Smooth muscle cell (in vitro differentiated cells): ENCODE data around the gene PRXL2C. TPM values are rescaled to one million over a fixed set of nuclear protein-coding genes. Genes with fewer than 3 reads are reported as not detected.
"Not testable (repeated sequence)": the region's sequence is repeated elsewhere in the genome, so short reads cannot be mapped to it uniquely, and the experiment has no call there.

ENCODE experiments used
- DNase-seq: peaks from one replicate; lab custom pipeline; 2025; ENCODE audit not compliant: unreplicated experiment; lab: John Stamatoyannopoulos, UW
- H2AFZ ChIP-seq: fragments of 200-600 bp; sonication (generic); 2 replicates; pipeline ENCODE4 v1.6.0; 2016; ENCODE audit warnings: antibody characterized with exemption, low read depth, mild to moderate bottlenecking
- H3F3A ChIP-seq: fragments of 200-600 bp; sonication (generic); 2 replicates; pipeline ENCODE4 v1.6.0; 2017; ENCODE audit warnings: antibody characterized with exemption, low read depth
- H3K27ac ChIP-seq: fragments of 200-600 bp; sonication (generic); 2 replicates; pipeline ENCODE4 v1.5.1; 2016; ENCODE audit warnings: low read depth, mild to moderate bottlenecking
- H3K27me3 ChIP-seq: fragments of 200-600 bp; sonication (generic); 2 replicates; pipeline ENCODE4 v1.6.1; 2016; ENCODE audit warnings: low read depth, mild to moderate bottlenecking
- H3K36me3 ChIP-seq: fragments of 200-600 bp; sonication (generic); 2 replicates; pipeline ENCODE4 v1.5.1; 2016; ENCODE audit warnings: low read depth
- H3K4me1 ChIP-seq: fragments of 200-600 bp; sonication (generic); 2 replicates; pipeline ENCODE4 v1.5.1; 2016; ENCODE audit warnings: low read depth
- H3K4me2 ChIP-seq: fragments of 200-600 bp; sonication (generic); 2 replicates; pipeline ENCODE4 v1.6.0; 2016; ENCODE audit warnings: mild to moderate bottlenecking
- H3K4me3 ChIP-seq: fragments of 200-600 bp; sonication (generic); 2 replicates; pipeline ENCODE4 v1.5.1; 2016; ENCODE audit warnings: mild to moderate bottlenecking
- H3K79me2 ChIP-seq: fragments of 200-600 bp; sonication (generic); 2 replicates; pipeline ENCODE4 v1.6.0; 2016; ENCODE audit warnings: low read depth, mild to moderate bottlenecking
- H3K9ac ChIP-seq: fragments of 200-600 bp; sonication (generic); 2 replicates; pipeline ENCODE4 v1.6.0; 2016; ENCODE audit warnings: low read depth
- H3K9me3 ChIP-seq: fragments of 200-600 bp; sonication (generic); replicated peaks from 2 replicates; pipeline ENCODE4 v1.5.1; 2016; ENCODE audit warnings: low read depth
- H4K20me1 ChIP-seq: fragments of 200-600 bp; sonication (generic); 2 replicates; pipeline ENCODE4 v1.6.0; 2016; ENCODE audit warnings: low read depth
- CTCF ChIP-seq: fragments of 200-600 bp; sonication (generic); IDR thresholded peaks from 2 replicates; pipeline ENCODE4 v1.5.1; 2017; ENCODE audit warnings: borderline replicate concordance, mild to moderate bottlenecking, antibody characterized with exemption; ENCODE audit not compliant: insufficient read depth, poor library complexity, severe bottlenecking
- whole genome bisulfite sequencing: methylation state at CpG from one replicate; pipeline ENCODE4 v1.1.7; 2016; ENCODE audit warnings: low lambda C conversion rate; 5-methylcytosine and 5-hydroxymethylcytosine counted together
- polyA plus RNA-seq: library from polyadenylated mRNA; unstranded; fragments of >200 nt; fragmentation: Nextera tagmentation; extraction: Ambion mirVana; gene quantifications from 2 replicates; pipeline ENCODE4 v1.2.1, GENCODE V29; 2016
- total RNA-seq: library from RNA; depleted of rRNA; stranded (reverse); fragments of >200 nt; gene quantifications from 2 replicates; pipeline ENCODE4 v1.2.3, GENCODE V29; 2014

PRXL2C gene
- total and polyA plus RNA-seq, 2 experiments from 2014 or later: 3.5 to 3.9 TPM

GRCh38 chr9:96617439-96618185, 37.5 kb downstream of the PRXL2C start:
- Histone ChIP-seq H3K9me3 (no peaks in the 10 kb centered on the region), H3K27ac (peak overlapping the region; percentile 42), H4K20me1 (peaks cover 60% of the 10 kb centered on the region), H3K27me3 (no peaks in the 10 kb centered on the region), H3F3A (peaks cover 6% of the 10 kb centered on the region), H3K36me3 (no peaks in the 10 kb centered on the region), H3K4me3 (peak overlapping the region; percentile 77), H3K4me2 (peak overlapping the region; percentile 93), H3K4me1 (peaks cover 11% of the 10 kb centered on the region), H3K79me2 (peaks cover 4% of the 10 kb centered on the region), H3K9ac (no peak overlapping the region), H2AFZ (no peak overlapping the region)
- WGBS: 58% methylated on average over 22 of the region's 22 CpGs
- TF ChIP-seq CTCF: no peak
- no peak for DNase-seq

- no peaks in the 10 kb centered on the region for H3K9me3 ChIP-seq
- 93% methylated on average over 7 of the region's 7 CpGs for WGBS
- H3K4me1 ChIP-seq: peaks cover 11% of the 10 kb centered on the region
- H2AFZ ChIP-seq: no peak overlapping the region
- no peaks in the 10 kb centered on the region for H3K27me3 ChIP-seq
- H3F3A ChIP-seq: peaks cover 9% of the 10 kb centered on the region
- no peak overlapping the region for H3K9ac ChIP-seq
- H3K36me3 ChIP-seq: no peaks in the 10 kb centered on the region
- no peak for TF ChIP-seq CTCF
- H3K4me3 ChIP-seq: no peak overlapping the region
- H4K20me1 ChIP-seq: peaks cover 66% of the 10 kb centered on the region
- H3K4me2 ChIP-seq: peak overlapping the region; percentile 93
- H3K79me2 ChIP-seq: peaks cover 4% of the 10 kb centered on the region
- H3K27ac ChIP-seq: no peak overlapping the region
- DNase-seq: no peak
These were observed 38.2 kb downstream of the PRXL2C start for GRCh38 chr9:96616817-96617438.

GRCh38 chr9:96615411-96615810, 39.7 kb downstream of the PRXL2C start:
- 95% methylated on average over 6 of the region's 6 CpGs for WGBS
- Histone ChIP-seq H3K9me3 (no peaks in the 10 kb centered on the region), H3K36me3 (no peaks in the 10 kb centered on the region), H3F3A (peaks cover 9% of the 10 kb centered on the region), H2AFZ (no peak overlapping the region), H3K4me1 (peaks cover 9% of the 10 kb centered on the region), H3K27ac (no peak overlapping the region), H3K27me3 (no peaks in the 10 kb centered on the region), H3K9ac (no peak overlapping the region), H4K20me1 (peaks cover 79% of the 10 kb centered on the region), H3K4me2 (no peak overlapping the region), H3K79me2 (peaks cover 15% of the 10 kb centered on the region), H3K4me3 (no peak overlapping the region)
- no peak for TF ChIP-seq CTCF
- no peak for DNase-seq

DNA sequence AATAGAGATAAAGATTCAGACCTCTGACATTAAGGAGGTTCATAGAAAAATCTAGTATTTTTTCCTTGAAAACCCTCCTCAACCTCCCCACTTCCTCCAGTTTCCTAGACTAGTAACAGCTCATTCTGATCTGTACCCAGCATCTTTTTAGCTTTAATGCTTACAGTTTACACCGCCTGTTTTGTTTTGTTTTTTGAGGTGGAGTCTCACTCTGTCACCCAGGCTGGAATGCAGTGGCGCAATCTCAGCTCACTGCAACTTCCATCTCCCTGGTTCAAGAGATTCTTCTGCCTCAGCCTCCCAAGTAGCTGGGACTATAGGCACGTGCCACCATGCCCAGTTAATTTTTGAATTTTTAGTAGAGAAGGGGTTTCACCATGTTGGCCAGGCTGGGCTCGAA, 40.5 kb downstream of the PRXL2C start:
- H3K27ac ChIP-seq, H3F3A ChIP-seq, H3K9ac ChIP-seq, DNase-seq, H3K4me3 ChIP-seq, H3K4me2 ChIP-seq, H3K4me1 ChIP-seq, H3K9me3 ChIP-seq, H2AFZ ChIP-seq, H3K36me3 ChIP-seq, H3K27me3 ChIP-seq: not testable (repeated sequence)
- 73% methylated on average over 4 of the region's 4 CpGs for WGBS
- H4K20me1 ChIP-seq: peaks cover 80% of the 10 kb centered on the region
- peaks cover 23% of the 10 kb centered on the region for H3K79me2 ChIP-seq
